ENCODE measurements around the gene CPT1A.

GRCh38 chr11:68847395-68847794, 5.7 kb upstream of the CPT1A start:
- TF ChIP-seq CTCF (IDR thresholded peaks at IDR 0.05 in 4 of 5, conservative IDR thresholded peaks at IDR 0.05 in 1 of 5) (no peak), POLR2A (IDR thresholded peaks at IDR 0.05) (no peak)
